Psoas muscle (tissue), 8 donors: Measurements from ENCODE around the gene CEP70. TPM values are rescaled to one million over a fixed set of nuclear protein-coding genes. Genes with fewer than 3 reads are reported as not detected.

Experiments
- ATAC-seq, 4 donors: fragments of 200-7000 bp; cut with Tn5 transposase; one replicate each; pipeline ENCODE4 v1.9.1; 2020; ENCODE audit warnings: moderate library complexity in 3 of 4, mild to moderate bottlenecking in 2 of 4
- DNase-seq, 2 donors: peaks; one replicate each; pipeline ENCODE4 v3.0.0-alpha.2; 2020
- H3K27ac ChIP-seq: fragments of 200-600 bp; one replicate; pipeline ENCODE4 v1.8.0; 2022
- H3K27me3 ChIP-seq, 3 donors: fragments of 200-600 bp in 1 of 3; one replicate each; pipeline versions ENCODE4 v1.6.1 to v1.8.0; 2013 to 2022; ENCODE audit warnings: low read length in 2 of 3, mild to moderate bottlenecking in 2 of 3, moderate library complexity in 1 of 3; ENCODE audit not compliant: insufficient read depth in 3 of 3
- H3K36me3 ChIP-seq, 2 donors: fragments of 200-600 bp in 1 of 2; one replicate each; pipeline versions ENCODE4 v1.6.1 to v1.8.0; 2013 to 2022; ENCODE audit warnings: low read depth in 1 of 2, mild to moderate bottlenecking in 1 of 2, moderate library complexity in 1 of 2; ENCODE audit not compliant: insufficient read depth in 1 of 2
- H3K4me1 ChIP-seq: fragments of 200-600 bp; one replicate; pipeline ENCODE4 v1.8.0; 2022
- H3K4me3 ChIP-seq: fragments of 200-600 bp; one replicate; pipeline ENCODE4 v1.8.0; 2022; ENCODE audit warnings: mild to moderate bottlenecking
- H3K9me3 ChIP-seq: fragments of 200-600 bp; one replicate; pipeline ENCODE4 v1.8.0; 2022
- WGBS, 3 donors: extraction: QIAGEN DNeasy Blood & Tissue Kit; methylation state at CpG; one replicate each; pipeline versions ENCODE4 v1.1.6 to v1.1.7; 2013; 5-methylcytosine and 5-hydroxymethylcytosine counted together
- intact Hi-C, 2 donors: fragments of 100-400 bp; cut with DNase I; formaldehyde crosslinking; loops; one replicate each; pipeline versions ENCODE4 v1.11.0 to v1.14.2; 2022
- polyA plus RNA-seq, 3 donors: library from polyadenylated mRNA; stranded (reverse); fragments of 200-250 nt; gene quantifications; one replicate each; pipeline ENCODE4 v1.2.3, GENCODE V29; 2013
- total RNA-seq, 4 donors: library from RNA; stranded (reverse); fragmentation: NEBNext Ultra II Directional in 2 of 4; extraction: Animal tissue kit (Norgen Biotek cat#: 25700) in 2 of 4; gene quantifications; one replicate each; pipeline versions ENCODE4 v1.2.1 to v1.2.4, GENCODE V29; 2021 to 2023
- TF ChIP-seq, protein P1 (sequence below): fragments of 200-600 bp; IDR thresholded peaks from one replicate; pipeline ENCODE4 v1.8.0; 2022; ENCODE audit warnings: antibody characterized with exemption
- donor health status: healthy with polysubstance abuse.
- donor health status: DM: no; HTN: no; CAD: no; lungs with moderate emphysema.
- donor health status: Bipolar disorder and iron deficiency.
- donor health status: healthy.
- donor health status: DM: yes; HTN: yes; CAD: no.
- donor health status: DM: no; HTN: no; CAD: no.
- donor health status: DM: no; HTN: no; CAD: no.
- donor health status: DM: yes; HTN: yes; CAD: no.

Gene CEP70
- total and polyA plus RNA-seq, 7 donors, result 4.1 to 30.4 (median 21.4) TPM

DNA sequence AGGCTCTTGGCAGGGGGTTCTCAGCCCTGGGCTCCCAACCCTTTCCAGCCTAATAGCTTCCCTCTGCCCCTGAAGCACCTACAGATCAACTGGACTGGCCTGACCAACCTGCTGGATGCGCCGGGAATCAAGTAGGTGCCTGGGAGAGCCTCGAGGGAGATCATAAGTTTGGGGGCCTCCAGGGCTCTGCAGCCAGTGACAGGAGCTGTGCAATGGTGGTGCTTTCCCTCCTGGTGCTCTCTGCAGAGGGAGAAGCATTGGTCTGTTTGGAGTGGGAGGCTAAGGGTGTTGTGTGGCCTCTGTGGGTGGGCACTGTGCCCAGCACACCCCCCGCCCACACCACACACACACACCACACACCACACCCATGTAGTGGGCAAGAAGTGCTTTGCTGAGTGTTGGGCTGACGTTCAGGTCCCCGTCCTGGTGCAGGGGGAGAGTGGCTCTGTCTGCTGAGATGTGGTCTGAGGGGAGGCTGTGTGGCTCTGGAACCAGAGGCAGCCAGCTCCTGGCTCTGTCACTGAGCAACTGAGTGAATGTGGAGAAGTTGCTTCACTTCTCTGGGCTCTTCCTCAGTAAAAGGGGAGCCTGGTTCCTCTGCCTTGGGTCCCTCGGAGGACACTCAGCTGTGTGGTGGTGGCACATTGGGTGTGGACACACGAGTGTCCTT is 133.4 kb downstream of the CEP70 start:
- H3K27me3 ChIP-seq, result no peaks in the 10 kb centered on the region
- H3K9me3 ChIP-seq, result no peaks in the 10 kb centered on the region
- TF ChIP-seq, protein P1, sequence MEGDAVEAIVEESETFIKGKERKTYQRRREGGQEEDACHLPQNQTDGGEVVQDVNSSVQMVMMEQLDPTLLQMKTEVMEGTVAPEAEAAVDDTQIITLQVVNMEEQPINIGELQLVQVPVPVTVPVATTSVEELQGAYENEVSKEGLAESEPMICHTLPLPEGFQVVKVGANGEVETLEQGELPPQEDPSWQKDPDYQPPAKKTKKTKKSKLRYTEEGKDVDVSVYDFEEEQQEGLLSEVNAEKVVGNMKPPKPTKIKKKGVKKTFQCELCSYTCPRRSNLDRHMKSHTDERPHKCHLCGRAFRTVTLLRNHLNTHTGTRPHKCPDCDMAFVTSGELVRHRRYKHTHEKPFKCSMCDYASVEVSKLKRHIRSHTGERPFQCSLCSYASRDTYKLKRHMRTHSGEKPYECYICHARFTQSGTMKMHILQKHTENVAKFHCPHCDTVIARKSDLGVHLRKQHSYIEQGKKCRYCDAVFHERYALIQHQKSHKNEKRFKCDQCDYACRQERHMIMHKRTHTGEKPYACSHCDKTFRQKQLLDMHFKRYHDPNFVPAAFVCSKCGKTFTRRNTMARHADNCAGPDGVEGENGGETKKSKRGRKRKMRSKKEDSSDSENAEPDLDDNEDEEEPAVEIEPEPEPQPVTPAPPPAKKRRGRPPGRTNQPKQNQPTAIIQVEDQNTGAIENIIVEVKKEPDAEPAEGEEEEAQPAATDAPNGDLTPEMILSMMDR, result no peak
- no peaks in the 10 kb centered on the region for H3K36me3 ChIP-seq
- H3K4me1 ChIP-seq, result no peaks in the 10 kb centered on the region
- no peak for ATAC-seq
- WGBS, 3 donors, result 79 to 81% (median 80%) methylated on average over 8 of the region's 8 CpGs
- no peak for DNase-seq
- no peak overlapping the region for H3K4me3 ChIP-seq
- H3K27ac ChIP-seq, result no peak overlapping the region
- intact Hi-C loops, result no loop called here

DNA sequence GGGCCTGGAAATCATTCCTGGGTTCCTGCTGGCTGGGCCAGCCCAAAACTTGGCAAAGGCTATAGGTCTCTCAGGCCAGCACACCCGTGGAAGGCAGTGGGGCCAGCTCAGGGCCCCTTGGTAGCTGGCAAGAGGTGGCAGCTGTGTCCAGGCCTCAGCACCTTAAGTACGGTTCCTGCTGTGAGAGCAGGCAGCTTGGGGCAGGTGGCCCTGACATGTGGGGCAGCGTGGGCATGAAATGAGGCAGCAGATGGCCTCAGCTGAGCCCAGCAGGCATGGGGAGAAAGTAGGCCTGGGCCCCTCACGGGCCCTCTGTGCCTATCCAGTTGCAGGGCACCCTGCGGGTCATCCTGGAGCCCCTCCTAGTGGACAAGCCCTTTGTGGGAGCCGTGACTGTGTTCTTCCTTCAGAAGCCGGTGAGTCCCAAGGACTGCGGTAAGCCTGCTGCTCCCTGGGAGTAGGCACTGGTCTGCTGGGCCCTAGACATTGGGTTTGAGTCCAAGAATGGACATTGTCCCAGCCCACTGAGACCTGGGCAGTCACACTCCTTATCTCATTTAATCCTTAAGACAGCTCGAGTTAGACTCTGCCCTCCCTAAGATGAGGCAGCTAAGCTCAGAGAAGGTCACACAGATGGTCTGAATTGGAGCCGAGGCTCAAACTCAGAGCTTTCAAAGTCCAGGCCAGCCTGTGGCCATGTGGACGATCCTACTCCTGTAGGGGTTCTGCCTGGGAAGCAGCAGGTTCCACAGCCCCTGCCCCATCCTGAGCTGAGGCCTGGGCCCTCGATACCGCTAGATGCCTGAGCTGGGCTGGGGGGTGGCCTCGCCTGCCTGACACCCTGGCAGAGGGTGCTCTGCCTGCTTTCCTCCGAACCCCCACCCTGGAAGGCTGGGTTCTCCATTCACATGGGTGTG is 134.2 kb downstream of the CEP70 start:
- Histone ChIP-seq H3K36me3 (no peaks in the 10 kb centered on the region), H3K27me3 (no peaks in the 10 kb centered on the region), H3K9me3 (no peaks in the 10 kb centered on the region), H3K27ac (no peak overlapping the region), H3K4me1 (no peaks in the 10 kb centered on the region), H3K4me3 (no peak overlapping the region)
- WGBS, 3 donors, result 66 to 82% (median 69%) methylated on average over 15 of the region's 15 CpGs
- DNase-seq (no peak), ATAC-seq (peak in 2 of 4 donors; percentile 27 to 32)
- intact Hi-C loops, result no loop called here
- TF ChIP-seq, protein P1, result no peak

DNA sequence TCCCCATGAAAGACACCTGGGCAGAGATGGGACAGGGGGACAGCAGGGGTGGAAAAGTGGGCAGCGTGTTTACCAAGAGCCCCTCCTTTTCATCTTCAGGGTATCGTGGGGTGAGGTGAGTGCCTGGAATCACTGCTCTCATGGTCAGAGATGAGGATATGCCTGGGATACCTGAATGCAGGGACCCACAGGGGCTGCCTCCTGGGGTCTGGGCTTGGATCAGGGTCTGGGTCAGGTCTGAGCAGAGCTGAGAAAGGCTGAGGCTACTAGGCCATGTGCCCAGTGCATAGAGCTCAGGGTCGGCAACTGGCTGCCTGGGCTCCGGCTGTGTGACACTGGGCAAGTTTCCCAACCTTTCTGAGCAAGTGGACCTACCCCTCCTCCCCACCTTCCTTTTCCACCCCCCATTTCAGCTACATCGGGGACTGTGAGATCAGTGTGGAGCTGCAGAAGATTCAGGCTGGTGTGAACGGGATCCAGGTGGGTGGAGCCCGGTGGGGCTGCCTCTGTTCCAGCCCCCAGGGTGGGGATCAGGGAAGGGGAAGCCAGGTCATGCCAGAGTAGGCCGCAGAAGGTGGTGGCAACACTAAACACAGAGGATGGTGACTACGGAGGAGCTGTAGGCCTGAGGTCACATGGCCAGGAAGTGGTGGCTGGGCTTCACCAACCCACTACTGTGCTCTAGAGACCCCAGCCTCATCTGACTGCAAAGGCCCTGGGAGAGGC is 135.1 kb downstream of the CEP70 start:
- ATAC-seq (no peak), DNase-seq (no peak)
- Histone ChIP-seq H3K27ac (no peak overlapping the region), H3K27me3 (no peaks in the 10 kb centered on the region), H3K36me3 (no peaks in the 10 kb centered on the region), H3K4me3 (no peak overlapping the region), H3K4me1 (no peaks in the 10 kb centered on the region), H3K9me3 (no peaks in the 10 kb centered on the region)
- intact Hi-C loops, result no loop called here
- TF ChIP-seq, protein P1, result no peak
- 60 to 72% (median 64%) methylated on average over 9 of the region's 9 CpGs for WGBS, 3 donors

DNA sequence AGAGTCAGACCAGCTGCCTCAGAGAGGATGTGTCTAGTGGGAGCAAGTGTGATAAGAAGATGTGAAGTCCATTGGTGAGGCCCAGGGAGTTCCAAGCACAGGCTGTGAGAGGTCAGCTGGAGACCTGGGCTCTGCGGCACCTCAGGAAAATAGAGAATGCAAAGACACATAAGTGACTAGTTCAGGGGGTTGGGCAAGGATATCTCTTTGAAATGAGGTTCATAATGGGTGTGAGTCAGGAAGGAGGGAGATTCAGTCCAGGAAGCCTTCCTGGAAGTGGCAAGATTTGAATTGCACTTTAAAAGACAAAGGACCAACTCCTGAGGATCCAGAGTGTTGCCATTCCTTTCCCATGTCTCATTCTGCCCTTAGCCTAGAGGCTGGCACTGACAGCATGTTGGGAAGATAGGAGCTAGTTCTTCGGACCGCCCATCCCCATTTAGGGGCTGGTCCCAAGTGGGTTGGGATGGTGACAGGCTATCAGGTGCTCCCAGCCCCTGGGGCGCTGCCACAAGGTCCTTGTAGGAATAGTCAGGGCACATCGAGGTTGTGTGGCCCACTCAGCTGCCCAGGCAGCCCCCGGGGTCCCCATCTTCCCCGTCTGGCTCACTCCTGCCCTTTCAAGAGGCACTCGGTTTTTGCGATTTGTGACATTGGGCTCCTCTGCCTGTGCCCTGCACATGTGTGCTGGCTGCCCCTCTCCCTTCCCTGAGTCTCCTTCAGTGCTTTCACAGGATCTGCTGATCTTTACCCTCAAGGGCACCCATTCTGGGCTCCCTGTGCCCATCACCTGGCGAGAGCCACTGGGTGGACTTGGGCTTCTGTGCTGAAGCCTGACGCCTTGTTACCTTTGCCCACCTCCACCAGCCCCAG is 136.0 kb downstream of the CEP70 start:
- 89 to 95% (median 91%) methylated on average over 11 of the region's 11 CpGs for WGBS, 3 donors
- Histone ChIP-seq H3K4me3 (no peak overlapping the region), H3K27me3 (no peaks in the 10 kb centered on the region), H3K4me1 (no peaks in the 10 kb centered on the region), H3K9me3 (no peaks in the 10 kb centered on the region), H3K27ac (no peak overlapping the region), H3K36me3 (no peaks in the 10 kb centered on the region)
- intact Hi-C loops, result no loop called here
- TF ChIP-seq, protein P1, result no peak
- ATAC-seq (no peak), DNase-seq (no peak)
